NCI-H2029 treated with DMSO at 0.1 percent for 48 hours (cell line): ENCODE results near the gene RPS28.
"Not testable (repeated sequence)": the region's sequence is repeated elsewhere in the genome, so short reads cannot be mapped to it uniquely, and the experiment has no call there.

Experiments
- DNase-seq: peaks from one replicate; lab custom pipeline; 2025; lab: John Stamatoyannopoulos, UW

RPS28 gene

DNA sequence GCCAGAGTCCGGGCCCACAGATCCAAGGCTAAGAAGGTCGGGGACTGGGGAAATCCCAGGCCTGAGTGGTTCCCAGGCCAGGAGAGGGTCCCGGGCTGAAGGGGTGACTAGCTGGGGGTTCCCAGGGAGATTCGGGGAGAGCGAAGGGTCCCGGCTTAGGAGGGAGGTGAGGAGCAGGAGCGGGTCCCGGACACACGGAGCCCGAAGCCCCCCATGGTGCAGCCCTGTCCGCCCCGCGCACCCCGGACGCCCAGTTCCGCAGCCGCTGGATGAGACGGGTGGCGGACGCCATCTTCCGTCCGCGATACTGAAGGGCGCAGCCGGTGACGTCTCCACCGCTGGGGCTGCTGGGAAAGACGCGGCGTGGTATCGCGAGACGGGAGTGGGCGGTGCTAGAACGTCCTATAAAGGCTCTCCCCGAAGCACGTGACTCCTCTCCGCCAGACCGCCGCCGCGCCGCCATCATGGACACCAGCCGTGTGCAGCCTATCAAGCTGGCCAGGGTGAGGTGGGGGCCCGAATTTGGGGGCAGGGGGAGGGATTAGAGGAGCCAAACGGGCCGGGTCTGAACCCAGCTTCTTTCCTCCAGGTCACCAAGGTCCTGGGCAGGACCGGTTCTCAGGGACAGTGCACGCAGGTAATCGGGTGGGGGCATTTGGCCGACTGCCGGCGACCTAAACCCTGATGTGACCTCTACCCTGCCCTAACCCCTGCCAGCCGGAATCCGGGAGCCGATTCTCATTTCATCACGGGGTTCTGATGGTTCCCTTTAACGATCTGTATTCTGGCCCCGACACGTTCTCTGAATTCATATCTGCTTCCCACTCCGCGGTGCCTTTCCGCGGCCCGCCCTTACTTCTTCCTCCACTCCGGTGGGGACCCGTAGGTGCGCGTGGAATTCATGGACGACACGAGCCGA lies at the start of gene RPS28, which contains the start of gene NDUFA7:
TSS of gene RPS28 (plus strand) at position 430 of the 919 bp plus-strand sequence. CDS start at position 465, 35 bp downstream.
TSS of gene NDUFA7 (minus strand) at position 309 of the 919 bp plus-strand sequence. CDS start at position 292, 17 bp downstream.
- DNase-seq = peak; percentile 85

- not testable (repeated sequence) for DNase-seq
These were observed 44.8 kb upstream of the RPS28 start for GRCh38 chr19:8276508-8276907.

DNA sequence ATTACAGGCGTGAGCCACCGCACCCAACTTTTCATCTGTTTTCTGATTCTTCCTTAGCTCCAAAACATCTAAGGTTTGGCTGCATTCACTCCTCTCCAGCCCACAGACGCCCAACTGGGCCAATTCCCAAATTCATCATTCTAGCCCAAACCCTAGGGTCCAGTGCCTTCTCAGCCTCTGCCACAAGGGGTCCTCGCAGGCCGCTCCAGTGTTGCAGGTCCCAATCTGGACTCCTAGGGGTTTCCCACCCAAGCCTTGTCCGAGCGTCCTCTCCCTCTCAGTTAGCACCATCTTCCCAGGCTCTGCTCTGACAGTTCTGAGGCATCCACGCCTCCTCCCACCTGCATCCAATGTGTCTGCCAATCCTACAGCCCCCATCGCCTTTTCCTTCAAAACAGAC lies 30.0 kb upstream of the RPS28 start:
- not testable (repeated sequence) for DNase-seq

DNA sequence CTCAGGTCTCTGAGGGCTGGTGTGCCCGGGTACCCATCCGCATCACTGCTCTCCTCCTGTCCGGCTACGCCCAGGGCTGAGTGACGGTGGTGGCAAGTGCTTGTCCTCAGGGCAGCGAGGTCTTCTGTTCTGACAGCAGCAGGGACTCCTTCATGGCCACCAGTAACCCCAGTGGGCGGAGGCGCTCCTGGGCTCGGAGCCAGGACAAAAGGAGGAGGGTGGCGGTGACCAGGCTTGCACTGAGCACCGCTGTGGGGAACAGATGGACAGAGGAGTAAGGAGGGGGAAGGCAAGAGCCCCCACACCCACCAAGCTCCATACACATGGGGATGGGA lies 19.0 kb upstream of the RPS28 start:
- DNase-seq = no peak

GRCh38 chr19:8302734-8303133 lies 18.6 kb upstream of the RPS28 start:
- no peak for DNase-seq

GRCh38 chr19:8304841-8305621 lies 16.3 kb upstream of the RPS28 start:
- no peak for DNase-seq

- DNase-seq = no peak
These were observed 15.5 kb upstream of the RPS28 start for GRCh38 chr19:8305798-8306197.

DNA sequence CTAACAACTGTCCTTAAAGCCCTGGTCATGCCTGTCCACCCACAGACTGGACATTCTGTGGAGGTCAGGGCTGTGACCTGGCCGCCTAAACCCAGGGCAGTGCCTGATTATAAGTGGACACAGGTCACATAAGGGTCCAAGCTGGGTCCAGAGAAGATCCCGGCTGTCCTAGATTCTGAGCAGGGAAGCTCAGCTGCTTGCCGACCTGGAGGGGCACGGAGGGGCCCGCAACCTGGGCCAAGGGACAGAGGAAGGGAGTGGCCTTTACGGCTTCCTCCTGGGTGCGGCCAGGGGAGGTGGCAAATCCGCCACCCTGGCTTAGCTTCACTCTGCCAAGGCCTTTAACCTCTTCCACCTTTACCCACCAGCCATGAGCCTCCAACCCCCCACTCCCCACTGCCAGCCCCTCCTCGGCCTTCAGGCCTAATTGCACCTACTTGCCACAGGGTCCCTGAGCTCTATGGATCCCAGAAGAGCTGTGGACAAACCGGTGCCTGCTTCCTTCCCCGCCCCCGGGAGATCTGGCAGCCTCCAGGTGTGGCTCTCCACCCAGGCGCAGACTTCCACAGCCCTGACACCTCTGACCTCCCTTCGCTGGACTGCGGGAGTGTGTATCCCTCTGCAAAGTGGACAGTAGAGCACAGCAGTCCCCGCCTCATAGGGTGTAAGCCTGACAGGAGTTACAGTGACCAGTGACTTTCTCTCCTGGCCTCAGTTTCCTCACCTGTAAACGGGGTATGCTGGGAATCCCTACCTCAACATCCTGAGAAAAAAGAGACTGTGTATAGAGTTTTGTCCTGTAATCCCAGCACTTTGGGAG lies 14.9 kb upstream of the RPS28 start:
- no peak for DNase-seq

DNA sequence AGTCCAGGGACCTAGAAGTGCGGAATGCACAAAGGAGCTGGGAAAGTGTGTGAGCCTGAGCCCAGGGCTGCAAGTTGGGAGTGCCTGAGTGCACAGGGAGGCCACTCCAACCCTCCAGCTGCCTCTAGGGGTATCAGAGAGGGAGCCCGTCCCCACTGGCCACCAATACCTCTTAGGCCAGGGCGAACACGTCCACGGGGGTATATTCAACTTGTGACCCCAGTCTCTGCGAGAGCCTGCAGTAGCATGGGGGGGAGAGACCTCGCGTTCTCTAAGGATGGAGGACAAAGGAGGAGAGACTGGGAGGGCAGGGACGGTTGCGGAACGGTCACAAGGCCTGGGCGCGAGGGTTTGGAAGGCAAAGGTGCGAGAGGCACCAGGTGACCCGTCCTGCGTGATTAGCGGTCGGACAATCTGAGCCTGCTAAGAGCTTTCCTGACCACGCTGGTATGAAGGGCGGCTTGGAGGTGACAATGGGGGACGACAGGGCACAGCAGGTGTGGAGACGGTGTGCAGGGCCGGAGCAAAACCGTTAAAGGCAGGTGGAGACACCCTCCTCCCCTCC lies 13.8 kb upstream of the RPS28 start:
- DNase-seq = no peak

- DNase-seq = peak; percentile 90
These were observed 13.1 kb upstream of the RPS28 start, which contains the start of gene CD320 for GRCh38 chr19:8307965-8308866. TSS of gene CD320 (minus strand) at chr19:8308358. CDS start at chr19:8308290, 68 bp downstream.

- no peak for DNase-seq
These were observed 12.4 kb upstream of the RPS28 start for GRCh38 chr19:8308891-8309291.

GRCh38 chr19:8310342-8311055 lies 10.8 kb upstream of the RPS28 start:
- no peak for DNase-seq

GRCh38 chr19:8311461-8312260 lies 9.6 kb upstream of the RPS28 start:
- DNase-seq = no peak

GRCh38 chr19:8314981-8315640 lies 6.2 kb upstream of the RPS28 start:
- DNase-seq = not testable (repeated sequence)

GRCh38 chr19:8316351-8317125 lies 4.8 kb upstream of the RPS28 start:
- no peak for DNase-seq

- DNase-seq = not testable (repeated sequence)
These were observed 2.5 kb upstream of the RPS28 start for GRCh38 chr19:8318835-8319234.

DNA sequence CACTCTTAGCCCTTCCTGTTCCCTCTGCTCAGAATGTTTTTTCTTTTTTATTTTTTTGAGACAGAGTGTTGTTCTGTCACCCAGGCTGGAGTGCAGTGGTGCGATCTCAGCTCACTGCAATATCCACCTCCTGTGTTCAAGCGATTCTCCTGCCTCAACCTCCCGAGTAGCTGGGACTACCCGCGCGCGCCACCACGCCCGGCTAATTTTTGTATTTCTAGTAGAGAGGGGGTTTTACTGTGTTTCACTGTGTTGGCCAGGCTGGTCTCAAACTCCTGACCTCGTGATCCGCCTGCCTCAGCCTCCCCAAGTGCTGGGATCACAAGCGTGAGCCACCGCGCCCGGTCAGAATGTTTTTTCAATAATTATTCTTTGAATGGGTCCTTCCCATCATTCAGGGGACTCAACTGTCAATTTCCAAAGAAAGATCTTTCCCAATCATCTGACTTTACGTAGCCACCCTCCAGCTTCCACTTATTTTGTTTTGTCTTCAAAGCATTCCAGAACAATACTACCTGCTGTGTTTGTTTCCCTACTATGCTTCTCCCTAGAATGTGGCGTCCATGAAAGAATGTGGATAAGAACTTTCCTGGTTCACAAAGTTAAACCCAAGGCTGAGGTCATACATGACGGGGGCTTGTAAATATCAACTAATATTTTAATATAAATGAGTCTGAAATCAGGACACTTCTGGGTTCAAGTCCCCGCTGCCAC lies 1.3 kb upstream of the RPS28 start:
- DNase-seq = no peak
